ENCODE data around the gene NEK7.

The NEK7 gene

DNA sequence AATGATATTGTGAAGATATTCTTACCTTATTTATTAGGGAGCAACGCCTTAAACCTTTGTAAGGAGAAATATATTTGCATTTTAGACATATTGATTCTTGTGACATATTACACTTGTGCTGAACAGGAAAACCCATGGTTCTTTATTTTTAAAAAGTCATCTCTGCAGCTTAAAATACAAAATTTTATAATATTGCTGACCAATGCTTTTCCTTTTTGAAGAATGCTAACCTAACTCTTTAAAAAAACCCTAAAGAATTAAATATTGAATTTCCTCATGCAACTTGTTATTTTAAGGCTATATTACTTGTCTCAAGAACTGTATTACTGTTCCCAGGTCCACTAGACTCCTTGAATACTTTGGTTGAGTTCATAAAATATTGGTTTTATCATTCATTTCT is 99.0 kb downstream of the NEK7 start:
- no peak for DNase-seq (ENCODE audit: low read depth in 2 of 2)

DNA sequence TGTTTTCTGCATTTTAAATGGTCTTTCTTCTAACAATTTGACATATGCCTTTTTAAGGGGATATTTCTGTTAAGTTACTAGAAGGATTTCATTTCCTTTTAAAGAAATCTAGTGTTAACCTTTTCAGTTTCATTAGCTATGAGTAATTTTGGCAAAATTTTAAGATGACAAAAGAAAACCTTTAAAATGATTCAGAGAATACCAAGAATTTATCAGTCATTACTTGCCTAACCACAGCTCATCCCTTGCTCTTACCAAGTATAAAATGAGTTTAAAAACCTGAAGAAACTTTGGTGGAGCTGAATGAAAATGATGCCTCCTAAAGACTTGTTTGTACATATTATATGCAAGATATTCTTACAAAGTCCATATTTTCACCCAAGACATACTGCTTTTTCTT is 101.7 kb downstream of the NEK7 start:
- DNase-seq (ENCODE audit: low read depth in 2 of 2) = no peak

DNA sequence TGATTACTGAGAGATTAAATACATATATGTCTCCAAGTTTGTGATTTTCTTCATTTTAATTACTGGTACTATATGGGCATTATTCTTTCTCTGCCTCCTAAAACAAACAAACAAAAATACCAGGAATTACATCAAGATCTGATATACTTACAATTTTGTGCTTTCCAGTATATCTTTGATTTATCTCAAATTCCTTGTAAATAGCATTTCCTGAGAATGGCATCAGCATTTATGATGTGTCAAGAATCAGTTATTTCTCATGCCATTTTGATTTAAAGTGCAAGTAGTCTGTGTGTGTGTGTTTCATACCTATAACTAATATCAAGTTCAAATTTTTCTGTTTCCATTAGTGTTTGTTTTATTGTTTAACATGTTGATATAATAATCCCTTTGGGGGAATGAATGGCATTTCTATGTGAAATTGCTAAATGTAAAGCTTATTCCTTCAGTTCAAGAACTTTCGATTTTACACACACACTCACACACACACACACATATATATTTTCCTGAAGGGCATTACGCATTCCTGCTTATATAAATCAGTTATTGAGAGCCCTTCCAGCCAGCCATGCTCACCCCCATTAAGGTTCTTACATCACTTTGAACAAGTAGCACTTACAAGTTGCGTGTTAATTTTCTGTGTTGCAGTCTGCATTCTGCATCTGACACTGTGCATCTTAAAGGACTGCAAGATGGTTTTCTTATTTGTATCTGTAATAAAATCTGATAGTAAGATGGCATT is 102.7 kb downstream of the NEK7 start:
- no peak for DNase-seq (ENCODE audit: low read depth in 2 of 2)

DNA sequence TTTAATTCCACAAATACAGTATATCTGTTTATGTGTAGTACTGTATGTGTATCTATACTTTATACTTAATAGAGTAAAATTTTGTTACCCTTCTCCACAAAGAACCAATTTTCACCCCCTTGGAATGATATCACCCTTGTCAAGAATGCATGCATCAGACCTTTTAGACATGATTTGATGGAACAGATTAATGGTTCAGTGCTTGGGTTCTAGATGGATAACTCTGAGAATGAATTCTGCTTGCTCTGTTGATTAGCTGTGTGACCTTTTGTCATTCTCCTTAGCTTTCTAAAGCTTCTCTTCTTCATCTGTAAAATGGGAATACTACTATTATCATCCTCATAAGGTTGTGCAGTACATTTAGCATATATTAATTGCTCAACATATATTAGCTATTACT is 105.1 kb downstream of the NEK7 start:
- no peak for DNase-seq (ENCODE audit: low read depth in 2 of 2)

DNA sequence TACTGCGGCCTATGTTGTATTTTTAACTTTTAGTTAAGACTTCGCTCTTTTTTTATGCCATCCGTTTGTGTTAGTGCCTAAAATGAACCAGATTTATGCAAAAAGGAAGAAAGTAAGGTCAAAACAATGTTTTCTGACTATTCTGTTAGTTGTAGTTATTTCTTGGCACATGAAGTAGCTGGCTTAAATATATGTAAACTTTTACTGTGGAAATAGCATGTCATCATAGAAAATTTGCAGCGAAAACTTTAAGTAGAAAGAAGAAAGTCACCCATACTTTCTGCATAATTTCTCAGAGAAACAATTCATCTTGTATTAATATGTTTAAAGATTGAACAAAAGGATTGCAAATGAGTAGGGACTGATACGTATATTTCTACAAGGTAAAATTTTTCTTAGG is 106.4 kb downstream of the NEK7 start:
- no peak for DNase-seq (ENCODE audit: low read depth in 2 of 2)

DNA sequence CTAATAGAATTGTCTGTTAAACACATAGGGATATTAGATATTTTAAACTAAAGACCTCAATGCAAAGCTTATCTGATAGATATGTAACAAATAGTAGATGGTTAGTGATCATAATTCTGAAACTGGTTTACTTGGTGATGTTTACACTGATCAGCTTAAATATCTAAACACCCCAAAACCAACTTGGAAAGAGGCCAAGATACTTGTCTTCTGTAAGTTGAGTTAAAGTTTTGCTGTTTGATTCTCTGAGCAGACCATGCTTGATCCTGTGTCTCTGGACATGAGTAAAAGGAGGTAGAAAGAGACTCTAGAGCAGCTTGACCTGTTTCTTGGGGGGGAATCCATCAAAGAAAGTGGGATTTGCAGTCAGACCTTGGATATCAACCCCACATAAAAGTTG is 107.5 kb downstream of the NEK7 start:
- no peak for DNase-seq (ENCODE audit: low read depth in 2 of 2)

DNA sequence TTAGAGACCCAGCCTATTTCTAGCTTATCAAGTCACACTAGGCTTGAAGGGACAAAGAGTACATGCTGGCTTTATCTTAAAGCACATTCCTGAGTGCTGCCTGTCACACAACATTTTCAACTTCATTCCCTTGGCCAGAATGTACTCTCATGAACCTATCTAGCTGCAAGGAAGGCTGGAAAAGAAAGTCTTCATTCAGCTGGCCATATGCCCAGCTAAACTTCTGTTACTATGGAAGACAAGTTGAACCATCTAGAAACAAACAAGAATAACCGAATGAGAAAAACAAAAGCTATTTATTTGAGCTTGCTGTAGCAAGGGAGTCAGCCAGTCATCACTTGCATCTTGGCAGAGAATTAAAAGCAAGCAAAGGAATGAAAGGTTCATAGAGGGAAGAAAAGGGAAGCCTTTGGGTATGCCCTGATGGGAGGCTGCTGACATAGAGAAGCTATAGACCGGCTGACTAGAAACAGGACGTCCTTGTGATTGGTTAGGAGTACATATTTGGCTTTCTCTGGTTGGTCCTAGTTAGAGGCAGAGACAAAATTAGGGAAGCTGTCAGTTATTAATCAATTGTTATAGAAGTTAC is 108.4 kb downstream of the NEK7 start:
- DNase-seq (ENCODE audit: low read depth in 2 of 2) = no peak

DNA sequence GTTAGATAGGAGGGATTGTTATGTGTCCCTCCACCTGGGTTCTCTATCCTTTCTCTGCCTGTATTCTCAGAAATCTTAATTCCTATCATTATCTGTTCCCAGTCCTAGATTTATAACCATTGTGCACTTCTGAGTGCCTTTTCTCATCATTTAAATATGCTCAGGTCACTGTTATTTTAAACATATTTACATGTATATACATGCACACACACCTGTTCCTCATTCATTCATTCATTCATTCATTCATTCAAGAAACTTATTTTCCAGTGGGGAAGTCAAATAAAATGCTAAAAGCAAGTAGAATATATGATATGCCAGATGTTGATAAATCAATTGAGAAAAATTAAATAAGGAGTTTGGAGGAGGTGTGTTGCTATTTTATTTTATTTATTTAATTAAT is 110.3 kb downstream of the NEK7 start:
- DNase-seq (ENCODE audit: low read depth in 2 of 2) = no peak

DNA sequence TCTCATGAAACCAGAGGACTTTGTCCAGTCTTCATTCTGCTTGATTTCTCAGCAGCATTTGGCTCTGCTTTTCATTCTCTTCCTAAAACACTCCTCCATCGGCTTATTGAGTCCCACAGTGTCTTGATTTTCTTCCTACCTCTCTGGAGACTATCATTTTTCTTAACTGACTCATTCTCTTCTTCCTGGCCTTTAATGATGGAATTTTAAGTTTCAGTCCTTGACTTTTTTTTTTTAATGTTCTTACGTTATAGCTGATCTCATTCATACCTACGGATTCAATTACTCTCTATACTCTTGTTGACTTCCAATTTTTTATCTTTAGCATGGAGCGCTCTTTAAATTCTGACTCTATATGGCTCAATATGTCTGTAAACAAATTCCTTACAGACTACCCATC is 111.1 kb downstream of the NEK7 start:
- DNase-seq (ENCODE audit: low read depth in 2 of 2) = no peak

DNA sequence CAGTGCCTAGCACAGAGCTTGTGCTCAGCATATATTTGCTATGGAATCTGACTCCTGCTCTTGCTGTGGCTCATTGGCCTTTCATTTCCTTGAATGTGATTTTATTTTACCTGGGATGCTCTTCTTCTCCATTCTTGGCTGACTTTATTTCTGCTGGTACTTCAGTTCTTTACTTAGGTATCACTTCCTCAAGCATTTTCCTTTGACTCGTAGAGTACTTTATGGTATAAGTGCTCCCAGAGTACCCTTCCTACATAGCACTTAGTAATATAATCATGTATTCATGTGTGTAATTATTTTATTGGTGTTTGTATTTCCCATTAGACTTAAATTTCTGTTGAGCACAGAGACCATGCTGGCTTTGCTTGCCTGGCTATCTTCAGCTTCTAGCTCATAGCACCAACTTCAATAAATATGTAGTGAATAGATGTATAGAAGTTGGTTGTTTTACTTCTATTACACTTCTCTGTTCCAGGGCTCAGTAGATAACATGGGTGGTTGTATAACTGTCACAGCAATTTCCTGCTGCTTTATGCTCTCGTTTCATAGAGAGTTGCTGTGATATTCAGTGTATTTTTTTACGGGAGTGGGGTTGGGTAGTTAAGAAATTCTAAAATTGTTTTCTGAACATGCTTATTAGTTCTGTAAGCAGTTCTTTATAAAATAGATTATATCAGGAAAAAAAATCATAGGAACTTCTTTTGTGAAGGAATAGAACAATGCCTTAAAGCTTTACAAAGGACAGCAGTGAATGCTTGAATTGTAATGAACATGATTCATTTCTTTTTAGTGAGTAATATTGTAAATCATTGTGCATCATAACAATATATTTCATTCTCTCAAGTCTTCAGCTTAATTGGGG is 112.2 kb downstream of the NEK7 start:
- DNase-seq (ENCODE audit: low read depth in 2 of 2) = no peak

DNA sequence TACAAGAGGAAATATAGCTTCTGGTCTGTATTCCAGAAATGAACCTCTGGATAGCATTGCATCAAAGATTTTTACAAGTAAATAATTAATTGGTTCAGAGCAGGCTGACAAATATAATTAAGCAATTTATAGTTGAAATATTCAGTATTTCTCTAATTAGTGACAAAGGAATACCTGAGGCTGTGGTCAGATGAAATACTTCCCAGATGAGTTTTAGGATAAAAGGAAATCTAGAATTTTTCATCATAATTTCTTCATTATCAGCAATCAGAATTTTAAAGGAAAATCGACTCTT is 112.8 kb downstream of the NEK7 start:
- no peak for DNase-seq (ENCODE audit: low read depth in 2 of 2)

DNA sequence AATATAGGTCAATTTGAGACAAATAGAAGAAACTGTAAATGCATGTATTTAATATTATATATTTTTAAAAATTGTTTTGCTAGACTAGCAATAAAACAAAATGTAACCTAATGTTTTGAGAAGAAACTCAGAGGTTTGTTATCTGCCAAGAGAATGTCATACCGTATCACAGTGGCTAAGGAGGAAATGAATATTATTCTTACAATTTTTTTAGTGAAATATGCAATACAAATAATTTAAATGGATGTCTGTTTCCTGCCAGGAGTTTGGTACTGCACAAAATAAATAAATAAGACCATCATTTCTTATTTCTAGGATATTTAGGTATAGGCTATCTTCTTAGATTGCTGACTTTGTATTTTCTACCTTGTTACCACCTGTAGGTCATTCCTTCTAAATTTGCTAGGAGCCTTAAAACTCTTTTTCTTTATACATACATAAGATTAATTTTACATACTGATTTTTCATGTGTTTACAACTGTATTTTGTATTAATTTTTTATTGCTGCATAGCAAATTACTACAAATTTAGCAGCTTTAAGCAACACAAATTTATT is 113.6 kb downstream of the NEK7 start:
- DNase-seq (ENCODE audit: low read depth in 2 of 2) = no peak

DNA sequence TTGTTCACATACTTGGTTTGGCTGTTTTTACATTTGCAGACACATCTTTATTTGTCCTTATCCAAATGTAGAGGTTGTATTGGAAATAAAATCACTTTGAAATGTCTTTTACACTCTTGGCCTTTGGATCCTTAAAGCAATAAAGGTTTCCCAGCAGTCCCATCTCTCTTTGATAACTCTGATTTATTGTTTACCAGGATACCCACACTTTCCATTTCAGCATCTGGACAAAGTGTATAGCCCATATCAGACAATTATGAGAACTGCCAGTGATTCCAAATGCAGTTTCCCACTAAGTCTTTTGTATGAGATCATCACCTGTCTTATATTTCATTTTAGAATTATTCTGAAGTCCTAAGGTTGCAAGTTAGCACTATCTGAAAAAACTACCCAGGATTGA is 114.7 kb downstream of the NEK7 start:
- DNase-seq (ENCODE audit: low read depth in 2 of 2) = no peak

DNA sequence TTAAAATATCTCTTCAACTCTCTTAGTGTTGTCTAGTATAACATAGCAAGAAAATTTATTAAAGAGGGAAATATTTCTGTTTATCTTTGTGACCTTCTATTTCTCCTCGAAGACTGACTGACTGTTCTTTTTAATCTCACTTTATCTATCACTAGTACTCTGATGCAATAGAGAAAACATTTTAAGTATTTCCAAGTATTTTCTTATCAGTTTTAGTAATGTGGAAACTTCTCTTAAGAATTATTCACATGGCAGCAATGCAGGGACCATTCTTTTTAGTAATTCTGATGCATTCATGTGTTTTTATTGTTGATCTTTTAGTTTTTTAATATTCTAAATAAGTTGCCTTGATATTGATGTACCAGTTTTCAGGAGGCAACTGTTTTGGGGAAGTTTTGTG is 115.7 kb downstream of the NEK7 start:
- DNase-seq (ENCODE audit: low read depth in 2 of 2) = no peak

DNA sequence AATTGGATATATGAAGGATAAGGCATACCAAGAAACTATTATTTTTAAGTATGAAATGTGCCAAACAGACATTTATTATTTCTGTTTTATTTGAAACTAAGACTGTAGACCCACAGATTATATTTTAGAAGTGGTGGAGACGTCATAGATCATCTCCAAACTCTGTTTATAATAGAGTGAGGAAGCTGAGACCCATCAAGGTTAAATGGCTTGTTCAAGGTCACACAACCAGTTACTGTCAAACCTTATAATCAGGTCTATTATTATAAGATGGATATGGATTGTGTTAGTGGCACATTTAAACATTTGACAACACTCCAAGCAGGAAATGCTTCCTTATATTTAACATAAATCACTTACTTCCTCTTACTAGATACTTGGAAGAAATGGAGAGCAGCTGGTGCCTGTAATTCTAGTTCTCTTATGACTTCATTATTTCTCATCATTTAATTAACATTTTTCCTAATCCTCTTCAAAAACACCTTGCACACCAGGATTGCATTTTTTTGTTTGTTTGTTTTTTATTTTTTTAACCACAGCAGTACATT is 117.0 kb downstream of the NEK7 start:
- no peak for DNase-seq (ENCODE audit: low read depth in 2 of 2)

DNA sequence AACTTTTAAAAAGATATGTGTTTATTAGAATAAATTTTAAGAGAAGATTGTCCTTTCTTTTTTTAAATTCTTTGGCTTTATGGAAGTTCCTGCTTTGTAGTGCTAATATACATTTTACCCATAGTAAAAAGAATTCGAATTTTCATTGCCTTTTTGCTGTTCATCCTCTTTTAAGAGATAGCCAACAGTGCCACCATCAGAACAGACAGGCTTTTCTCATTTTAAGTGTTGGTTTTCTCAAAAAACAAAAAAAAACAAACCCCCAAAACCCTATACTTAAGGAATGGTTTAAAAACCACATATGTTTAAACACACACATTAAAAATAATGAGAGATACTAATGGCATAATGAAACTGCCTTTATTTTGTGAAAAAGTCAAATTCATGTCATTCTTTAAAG is 118.8 kb downstream of the NEK7 start:
- DNase-seq (ENCODE audit: low read depth in 2 of 2) = no peak

DNA sequence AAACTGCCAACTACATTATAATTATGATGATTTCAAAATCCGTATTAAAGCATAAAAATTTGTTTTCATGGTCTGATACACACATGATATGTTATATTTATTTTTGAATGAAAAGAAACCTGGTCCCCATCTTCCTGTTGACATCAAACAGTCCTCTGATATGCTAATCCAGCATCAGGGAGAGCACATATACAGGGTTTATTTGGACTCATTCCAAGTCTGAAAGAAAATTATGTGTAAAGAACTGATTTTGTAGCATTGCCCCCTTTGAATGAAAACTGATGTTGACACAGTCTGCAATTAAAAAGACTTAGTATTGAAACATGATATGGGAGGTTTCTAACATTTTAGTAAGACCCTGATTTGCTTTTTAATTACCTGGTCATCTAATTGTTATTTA is 119.4 kb downstream of the NEK7 start:
- no peak for DNase-seq (ENCODE audit: low read depth in 2 of 2)

DNA sequence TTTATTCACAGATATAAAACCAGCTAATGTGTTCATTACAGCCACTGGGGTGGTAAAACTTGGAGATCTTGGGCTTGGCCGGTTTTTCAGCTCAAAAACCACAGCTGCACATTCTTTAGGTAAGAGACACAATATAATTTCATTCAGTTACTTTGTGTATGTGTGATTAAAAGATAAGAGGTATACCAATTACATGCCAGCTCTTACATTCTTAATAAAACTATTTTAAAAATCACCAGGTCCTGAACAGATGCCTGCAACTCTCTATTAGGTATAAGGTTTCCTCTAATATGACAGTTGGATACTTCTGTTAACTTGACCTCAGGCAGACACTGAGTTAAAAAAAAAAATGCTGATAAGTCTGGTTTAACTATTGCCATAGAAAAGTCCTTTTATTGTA is 122.1 kb downstream of the NEK7 start:
- DNase-seq (ENCODE audit: low read depth in 2 of 2) = no peak

DNA sequence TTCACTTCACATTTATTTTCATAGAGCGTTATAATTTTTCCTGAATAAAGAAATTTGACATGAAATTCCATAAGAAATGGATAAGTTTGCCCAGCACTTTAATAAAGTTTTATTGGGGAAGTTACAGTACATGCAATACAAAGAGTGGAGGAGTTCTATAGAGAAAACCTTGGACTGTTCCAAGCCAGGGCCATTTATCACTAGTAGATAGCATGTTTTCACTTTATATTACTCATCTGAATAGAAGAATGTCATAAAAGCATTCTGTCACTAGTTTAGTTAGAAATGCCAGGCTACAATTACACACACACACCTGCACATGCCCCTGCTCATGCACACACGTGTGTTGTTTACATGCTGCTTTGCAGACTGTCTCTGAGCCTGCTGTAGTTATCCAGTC is 123.3 kb downstream of the NEK7 start:
- DNase-seq (ENCODE audit: low read depth in 2 of 2) = no peak

DNA sequence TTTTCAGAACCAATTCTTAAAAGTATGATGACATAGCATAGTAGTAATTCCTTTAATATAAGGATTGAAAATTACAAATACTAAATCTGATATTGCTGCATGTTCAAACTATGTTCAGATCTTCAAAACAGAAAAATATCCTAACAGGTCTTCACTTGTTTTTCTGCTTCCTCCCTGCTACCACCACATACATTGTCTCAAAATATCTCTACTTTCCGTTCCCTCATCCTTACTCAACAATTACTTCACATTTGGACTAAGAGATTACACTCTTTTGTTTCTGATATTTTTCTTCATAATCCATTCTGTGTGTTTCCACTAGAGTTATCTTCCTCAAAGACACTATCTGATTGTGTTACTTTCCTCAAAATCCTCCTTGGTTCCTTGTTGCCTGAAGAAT is 125.1 kb downstream of the NEK7 start:
- DNase-seq (ENCODE audit: low read depth in 2 of 2) = no peak

DNA sequence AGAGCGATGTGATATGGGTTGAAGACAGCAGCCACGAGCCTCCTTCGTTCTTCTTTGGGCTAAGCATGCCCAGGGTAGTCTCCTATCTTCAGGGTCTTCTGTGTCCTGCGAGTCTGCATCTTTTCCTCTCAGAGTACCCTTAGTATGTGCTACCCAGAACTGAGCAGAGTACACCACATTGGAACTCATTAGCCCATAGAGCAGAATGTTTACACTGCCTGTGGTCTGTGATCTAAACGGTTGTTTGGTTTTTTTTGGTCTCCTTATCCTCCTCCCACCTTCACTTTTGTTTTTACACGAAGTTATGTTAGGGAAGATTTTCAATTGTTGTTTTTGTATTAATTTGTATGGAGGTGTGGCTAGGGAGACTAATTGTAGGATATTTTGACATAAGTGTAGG is 126.4 kb downstream of the NEK7 start:
- DNase-seq (ENCODE audit: low read depth in 2 of 2) = no peak

DNA sequence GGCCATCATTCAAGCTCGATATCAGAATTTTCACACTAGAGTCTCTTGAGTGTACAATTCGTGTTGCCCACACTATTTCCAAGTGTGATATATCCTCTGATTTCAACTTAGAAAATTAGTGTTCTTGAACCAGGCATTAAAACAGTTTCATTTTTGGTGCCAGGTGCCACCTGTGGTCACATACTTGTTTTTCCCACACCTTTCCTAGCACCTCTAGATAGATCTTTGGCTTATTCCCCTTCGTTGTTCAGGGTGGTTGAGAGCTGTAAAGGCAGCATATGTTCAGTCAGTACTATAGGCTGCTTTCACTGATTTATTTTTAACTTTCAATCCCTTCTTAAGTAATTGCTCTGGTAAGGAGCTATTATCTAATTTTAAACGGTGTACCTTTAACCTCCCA is 131.1 kb downstream of the NEK7 start:
- no peak for DNase-seq (ENCODE audit: low read depth in 2 of 2)
